Body of pancreas (tissue), 4 donors: ENCODE results near the gene ABTB1.

Experiments
- CTCF ChIP-seq, 7 experiments: fragments of 450-650 bp in 4 of 7; fragments of 200-600 bp in 3 of 7; sonication (generic) in 3 of 7; IDR thresholded peaks; one replicate each; pipeline ENCODE4 v1.5.1; 2016 to 2019; ENCODE audit warnings: antibody characterized with exemption in 7 of 7
- POLR2A ChIP-seq, 3 donors: fragments of 450-650 bp; IDR thresholded peaks; one replicate each; pipeline ENCODE4 v1.6.1; 2016; ENCODE audit warnings: antibody characterized with exemption in 3 of 3, mild to moderate bottlenecking in 2 of 3

GRCh38 chr3:127720161-127720823, 47.5 kb downstream of the ABTB1 start:
- TF ChIP-seq POLR2A (IDR thresholded peaks at IDR 0.05): no peak
- no peak for TF ChIP-seq CTCF (IDR thresholded peaks at IDR 0.05)
